ENCODE data around the gene RMND5A.

Gene RMND5A

DNA sequence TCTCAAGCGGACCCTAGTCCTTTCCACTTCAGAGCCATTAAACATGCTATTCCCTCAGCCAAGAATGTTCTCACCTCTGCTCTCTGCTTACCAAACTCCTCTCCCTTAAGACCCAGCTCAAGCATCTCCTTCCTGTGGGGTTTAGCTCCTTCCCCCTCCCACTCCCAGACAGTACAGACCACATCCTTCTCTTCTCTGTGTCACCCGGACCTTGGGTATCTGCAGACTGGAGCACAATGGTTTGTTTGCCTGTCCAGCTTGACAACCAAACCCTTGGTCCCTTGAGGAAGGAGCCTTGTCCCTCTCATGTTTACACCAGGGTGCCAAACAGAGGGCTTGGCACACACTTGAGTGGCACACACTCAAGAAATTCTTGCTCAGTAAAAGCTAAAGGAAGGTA, 74.8 kb downstream of the RMND5A start:
- DNase-seq = no peak

DNA sequence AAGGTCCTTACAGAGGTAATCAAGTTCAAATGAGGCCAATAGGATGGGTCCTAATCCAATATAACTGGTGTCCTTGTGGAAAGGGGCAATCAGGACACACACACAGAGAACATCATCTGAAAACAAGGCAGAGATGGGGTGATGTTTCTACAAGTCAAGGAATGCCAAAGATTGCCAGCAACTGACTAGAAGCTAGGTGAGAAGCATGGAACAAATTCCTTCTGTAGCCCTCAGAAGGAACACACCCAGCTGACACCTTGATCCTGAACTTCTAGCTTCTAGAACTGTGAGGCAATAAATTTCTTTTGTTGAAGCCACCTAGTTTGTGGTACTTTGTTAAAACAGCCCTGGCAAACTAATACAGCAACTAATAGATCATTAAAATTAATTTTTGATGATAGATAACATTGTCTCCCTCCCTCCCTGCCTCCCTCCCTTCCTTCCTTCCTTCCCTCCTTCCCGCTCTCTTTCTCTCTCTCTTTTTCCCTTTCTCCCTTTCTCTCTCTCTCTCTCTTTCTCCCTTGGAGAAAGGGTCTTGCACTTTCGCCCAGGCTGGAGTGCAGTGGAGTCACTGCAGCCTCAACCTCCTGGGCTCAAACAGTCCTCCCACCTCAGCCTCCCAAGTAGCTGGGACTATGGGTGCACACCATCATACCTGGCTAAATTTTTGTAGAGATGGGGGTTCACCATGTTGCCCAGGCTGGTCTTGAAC, 80.9 kb downstream of the RMND5A start:
- no peak for DNase-seq

DNA sequence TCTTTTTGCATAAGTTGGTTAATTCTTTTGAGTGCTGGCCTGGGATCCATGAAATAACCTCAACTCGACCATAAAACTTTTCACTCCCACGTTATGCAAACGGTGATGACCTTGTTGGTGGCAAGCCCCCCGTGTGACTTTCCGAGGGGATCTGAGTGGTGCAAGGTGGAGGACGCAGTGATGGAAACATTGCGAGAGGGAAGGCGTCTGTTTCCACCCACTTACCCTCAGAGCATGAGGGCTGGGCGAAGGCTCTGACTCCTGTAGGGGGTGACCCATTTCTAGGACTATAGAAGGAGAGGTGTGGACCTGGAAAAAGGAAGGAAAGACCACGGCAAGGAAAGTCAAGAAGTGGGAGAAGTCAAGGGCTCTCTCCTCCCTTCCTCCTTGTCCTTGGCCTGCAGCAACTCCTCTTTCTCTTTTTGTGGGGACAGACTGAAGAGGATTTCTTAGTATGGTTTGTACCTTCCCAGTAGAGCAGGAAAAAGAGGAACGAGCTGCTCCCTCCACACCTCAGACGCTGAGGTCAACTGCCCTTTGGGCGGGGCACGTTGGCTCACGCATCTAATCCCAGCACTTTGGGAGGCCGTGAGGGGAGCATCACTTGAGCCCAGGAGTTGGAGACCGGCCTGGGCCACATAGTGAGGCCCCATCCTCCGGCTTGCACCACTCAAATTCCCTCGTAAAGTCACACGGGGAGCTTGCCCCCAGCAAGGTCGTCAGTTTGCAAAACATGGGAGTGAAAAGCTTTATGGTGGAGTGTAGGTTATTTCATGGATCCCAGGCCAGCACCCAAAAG, 86.2 kb downstream of the RMND5A start:
- DNase-seq = no peak

DNA sequence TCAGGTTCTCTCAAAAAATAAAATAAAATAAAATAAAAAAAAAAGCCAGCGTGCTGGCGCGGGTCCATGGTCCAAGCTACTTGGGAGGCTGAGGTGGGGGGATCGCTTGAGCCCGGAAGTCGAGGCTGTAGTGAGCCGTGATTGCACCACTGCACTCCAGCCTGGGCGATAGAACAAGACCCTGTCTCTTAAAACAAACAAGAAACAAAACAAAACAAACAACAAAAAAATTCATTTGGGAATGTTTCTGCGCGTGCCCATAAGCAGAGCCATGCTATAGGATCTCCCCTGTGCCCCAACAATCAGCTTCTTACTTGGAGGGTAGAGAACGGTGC, 87.0 kb downstream of the RMND5A start:
- no peak for DNase-seq

DNA sequence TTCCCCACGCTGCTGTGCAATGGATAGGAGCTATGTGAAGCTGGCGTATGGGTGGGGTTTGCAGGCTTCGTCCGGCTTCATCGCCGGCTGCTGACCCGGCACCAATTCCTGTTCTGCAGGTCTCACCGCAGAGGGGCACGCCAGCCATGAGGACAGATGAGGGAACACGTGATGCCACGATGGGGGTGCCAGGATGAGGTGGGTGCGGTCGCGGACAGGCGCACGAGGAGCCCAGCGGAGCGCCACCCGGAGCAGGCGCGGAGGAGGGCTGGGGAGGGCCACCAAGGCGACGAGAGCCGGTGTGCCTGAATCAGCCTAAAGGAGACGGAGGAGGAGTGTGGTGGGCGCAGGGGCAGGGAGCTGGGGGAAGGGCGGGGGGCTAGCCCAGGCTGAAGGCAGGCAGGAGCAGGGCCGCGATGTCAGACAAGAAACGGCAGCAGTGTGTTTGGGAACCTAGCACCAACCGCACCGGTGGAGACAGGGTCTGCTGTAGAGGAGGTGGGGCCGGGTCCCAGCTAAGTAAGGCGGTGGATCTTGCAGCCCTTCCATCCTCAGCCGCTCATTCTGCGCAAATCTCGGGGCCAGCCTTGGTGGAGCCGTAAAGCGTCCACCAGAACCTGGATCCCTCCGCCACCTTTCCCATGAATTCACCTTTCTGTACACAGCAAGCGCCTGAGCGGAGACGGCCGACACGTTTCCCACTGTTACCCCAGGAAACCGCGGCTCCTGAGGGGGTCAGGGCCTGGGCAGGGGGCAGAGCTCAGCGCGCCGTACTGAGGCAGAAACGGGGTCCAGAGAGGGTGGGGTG, 87.6 kb downstream of the RMND5A start:
- peak; percentile 79 for DNase-seq

DNA sequence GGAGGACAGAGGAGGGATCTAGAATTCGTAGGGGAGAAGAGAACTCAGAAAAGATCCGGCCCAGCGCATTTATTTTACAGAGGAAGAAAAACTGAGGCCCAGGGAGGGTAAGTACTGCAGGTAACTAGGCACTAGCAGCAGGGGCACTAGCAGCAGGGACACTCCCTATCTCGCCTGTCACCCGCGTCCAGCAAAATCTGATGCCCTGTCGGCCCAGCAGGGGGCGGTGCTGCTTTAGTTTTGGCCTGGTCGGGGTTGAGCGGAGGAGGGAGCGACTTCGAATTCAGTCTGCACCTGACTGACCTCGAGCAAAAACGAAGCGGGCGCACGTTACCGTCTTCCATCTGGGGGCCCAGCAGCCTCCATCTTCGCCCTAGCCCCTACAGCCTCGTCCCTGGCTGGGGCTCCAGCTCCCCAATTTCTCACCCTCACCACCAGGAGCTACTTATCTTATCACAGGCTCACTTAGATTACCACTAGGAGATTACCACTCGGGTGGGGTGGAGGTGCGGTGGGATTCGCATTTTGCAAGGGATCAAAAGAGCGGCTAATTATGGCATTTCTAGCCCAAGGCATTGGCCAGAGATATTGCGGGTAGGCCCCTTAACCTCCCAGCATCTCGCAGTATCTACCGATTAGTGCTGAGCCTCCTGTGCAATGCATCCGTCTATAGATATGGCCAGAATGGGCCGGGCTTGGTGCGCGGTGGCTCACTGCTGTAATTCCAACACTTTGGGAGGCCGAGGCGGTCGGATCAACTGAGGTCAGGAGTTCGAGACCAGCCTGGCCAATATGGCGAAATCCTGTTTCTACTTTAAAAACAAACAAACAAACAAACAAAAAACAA, 88.4 kb downstream of the RMND5A start:
- peak; percentile 91 for DNase-seq

DNA sequence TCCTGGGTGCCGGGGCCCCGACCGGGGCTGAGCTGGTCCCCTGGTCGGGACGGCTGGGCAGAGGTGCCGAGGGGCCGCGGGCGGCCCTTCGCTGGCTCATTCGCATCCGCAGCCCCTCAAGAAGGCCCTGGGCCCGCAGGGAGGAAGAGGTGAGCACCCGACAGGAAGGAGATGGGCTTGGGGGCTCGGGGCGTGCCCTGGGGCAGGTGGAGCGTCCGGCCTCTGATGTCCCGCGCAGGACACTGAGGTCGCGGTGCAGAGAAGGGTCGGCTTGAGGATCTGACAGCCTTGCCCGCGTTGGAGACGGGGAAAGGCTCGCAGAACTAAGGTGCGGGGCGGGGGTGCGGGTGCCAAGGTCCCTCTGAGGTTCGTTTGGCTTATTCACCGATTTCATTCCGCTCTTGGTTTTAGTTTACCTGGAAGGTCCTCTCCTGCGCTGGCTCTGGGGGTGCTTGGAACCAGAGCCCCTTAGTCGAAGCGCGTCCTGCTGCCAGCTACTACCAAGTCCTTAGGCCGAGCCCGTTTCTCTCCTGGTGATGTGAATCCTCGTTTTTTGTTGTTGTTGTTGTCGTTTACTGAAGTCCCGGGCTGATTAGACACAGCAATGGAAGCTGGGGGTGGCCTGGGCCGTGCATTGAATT, 89.5 kb downstream of the RMND5A start:
- DNase-seq = no peak

DNA sequence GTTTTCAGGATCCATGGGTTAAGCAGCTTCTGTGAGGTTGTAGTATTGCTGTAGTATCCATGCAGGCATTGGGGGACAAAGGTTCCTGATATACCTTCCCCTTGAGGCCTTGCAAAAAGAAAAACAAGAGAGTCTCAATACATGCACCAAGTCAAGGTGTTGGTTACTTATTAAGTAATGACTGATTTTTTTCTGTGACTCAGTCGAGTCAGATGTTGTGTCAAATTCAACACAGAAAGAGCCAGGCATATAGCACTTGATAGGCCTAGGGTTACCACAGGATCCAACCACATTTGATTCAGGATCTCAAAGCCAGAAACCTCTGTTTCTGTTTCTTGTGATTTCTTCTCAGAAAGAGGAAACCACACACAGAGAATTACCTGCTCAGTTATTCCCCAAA, 95.5 kb downstream of the RMND5A start:
- no peak for DNase-seq

DNA sequence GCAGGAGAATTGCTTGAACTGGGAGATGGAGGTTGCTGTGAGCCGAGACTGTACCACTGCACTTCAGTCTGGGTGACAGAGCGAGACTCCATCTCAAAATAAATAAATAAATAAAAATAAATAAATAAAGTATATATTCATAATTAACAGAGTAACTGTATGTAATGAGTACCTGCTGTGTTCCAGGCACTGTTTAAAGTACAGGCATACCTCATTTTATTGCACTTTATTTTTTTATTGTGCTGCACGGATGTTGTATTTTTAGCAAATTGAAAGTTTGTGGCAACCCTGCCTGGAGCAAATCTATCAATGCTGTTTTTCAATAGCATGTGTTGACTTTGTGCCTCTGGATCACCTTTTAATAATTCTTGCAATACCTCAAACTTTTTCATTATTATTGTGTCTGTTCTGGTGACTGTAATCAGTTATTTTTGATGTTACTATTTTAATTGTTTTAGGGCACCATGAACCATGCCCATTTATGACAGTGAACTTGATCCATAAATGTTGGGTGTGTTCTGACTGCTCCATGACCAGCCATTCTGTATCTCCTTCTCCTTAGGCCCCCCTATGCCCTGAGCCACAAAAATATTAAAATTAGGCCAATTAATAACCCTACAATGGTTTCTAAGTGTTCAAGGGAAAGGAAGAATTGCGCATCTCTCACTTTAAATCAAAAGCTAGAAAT, 98.2 kb downstream of the RMND5A start:
- no peak for DNase-seq

DNA sequence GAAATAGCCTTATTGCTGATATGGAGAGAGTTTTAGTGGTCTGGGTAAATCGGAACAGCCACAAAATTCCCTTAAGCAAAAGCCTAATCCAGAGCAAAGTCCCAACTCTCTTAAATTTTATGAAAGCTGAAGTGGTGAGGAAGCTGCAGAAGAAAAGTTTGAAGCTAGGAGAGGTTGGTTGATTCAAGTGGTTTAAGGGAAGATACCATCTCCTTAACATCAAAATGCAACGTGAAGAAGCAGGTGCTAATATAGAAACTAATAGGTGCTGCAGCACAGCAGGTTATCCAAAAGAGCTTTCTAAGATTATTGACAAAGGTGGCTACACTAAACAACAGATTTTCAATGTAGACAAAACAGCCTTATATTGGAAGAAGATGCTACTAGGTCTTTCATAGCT, 98.9 kb downstream of the RMND5A start:
- no peak for DNase-seq

DNA sequence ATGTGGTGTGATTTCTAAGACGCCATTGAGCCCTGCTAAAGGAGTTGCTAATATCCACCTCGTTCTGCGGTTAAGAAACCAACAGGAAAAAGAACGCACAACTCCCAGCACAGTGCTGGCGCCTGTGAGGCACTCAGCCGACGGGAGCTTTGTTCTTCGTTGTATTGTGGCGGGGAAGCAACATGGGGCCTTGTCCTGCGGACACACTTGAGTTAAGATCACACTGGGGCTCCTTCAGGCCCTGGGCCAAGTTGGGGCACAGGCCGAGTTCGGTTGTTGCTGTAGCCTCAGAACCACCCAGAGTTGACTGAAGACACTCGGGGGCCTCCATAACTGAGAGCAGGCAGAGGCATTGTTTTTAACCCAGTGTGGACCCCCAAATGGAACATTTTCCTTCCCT, 101.2 kb downstream of the RMND5A start:
- no peak for DNase-seq

DNA sequence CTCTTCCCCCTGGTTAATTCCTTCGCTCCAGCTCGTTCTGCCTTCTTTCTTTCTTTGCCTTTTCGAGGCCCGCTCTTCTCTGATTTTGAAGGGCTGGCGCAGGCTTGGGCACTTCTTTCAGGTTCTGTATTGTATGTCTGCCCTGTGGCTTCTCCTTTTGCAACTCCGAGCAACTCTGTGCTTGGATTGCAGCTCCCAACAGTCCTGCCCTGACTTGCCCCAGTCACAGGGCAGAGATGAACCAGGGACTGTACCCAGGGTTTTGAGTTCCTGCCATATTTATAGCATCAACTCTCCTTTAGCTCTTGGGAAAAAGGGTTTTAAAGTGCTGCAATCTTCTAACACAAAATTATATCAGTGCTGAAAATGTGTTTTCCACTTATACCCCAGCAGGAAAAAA, 101.8 kb downstream of the RMND5A start:
- no peak for DNase-seq

DNA sequence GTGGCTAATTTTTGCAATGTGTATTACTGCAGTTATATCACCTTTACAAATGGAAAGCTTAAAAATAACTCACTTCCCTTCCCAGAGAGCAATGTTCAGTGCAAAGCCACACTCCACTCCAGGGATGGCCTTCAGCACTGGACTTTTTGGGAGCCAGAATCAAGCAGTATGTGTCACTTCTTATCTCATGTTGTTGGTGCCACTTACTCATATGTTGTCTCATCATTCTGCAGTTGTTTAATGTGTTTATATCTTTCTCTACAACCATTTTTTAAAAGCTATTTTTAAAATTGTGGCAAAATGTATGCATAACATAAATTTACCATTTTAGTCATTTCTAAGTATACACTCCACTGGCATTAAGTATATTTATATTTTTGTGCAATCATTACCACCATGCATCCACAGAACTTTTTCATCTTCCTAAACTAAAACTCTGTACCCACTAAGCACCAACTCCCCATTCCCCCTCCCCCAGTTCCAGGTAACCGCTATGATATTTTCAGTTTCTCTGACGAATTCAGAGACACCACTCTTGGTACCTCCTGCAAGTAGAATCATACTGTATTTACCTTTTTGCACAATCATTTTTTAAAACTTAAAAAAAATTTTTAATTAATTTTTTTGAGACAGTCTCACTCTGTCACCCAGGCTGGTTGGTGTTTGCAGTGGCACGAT, 102.7 kb downstream of the RMND5A start:
- DNase-seq = no peak

DNA sequence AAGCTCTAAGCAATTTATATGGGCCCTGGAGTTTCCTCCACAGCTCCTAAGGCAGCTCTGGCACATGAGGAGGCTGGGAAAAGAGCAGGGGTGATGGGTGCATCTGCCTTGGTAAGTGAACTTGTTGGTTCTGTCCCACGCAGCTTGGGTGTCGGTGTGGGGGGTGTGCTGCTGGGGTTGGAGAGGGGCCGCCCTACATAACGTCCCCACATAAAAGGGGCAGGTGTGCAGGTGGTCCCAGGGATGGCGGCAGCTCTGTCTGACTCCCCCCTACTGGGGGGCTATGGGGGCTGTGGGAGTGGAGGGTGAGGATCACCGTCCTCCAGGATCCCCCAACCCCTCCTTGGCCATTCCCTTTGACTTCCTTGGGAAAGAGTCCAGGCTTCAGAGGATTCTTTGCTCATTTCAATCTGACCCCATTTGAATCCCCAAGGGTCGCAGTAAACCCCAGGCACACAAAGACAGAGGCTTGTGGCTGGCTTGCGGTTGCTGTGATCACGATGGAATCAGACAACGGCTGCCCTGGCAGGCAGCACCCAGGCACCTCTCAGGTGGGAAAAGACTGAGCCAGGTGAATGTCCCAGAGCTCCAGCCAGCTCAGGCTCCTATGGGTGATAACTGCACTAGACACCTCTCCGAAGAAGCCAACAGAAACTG, 105.1 kb downstream of the RMND5A start:
- no peak for DNase-seq

DNA sequence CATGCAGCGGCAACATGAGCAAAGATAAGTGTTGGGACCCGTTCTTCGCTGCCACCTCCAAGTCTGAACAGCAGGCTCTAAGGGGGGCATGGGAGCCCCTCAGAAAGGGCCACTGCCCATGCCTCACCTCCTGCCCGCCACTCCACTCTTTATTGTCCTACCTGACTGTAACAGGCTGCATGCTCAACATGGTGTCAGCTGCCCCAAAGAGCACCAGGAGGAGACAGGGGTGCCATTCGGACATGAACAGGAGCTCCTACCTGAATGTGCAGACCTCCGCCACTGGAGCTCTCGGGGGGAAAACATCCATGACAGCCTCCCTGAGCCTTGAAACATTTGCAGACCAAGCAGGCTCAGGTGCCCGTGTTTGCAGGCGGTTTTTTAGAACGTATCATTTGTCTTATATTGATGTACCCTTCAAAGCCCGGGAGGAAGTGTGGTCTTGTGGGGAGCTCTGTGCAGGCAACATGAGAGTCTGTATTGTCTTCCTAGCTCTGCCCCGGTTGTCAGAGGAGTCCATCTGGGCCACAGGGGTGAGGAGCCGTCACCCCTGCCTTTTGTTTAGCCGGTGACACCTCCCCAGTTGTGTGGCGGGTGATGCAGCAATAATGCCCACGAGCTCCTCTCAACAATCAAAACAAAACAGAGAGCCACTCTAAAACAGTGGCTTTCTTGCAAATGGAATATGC, 105.7 kb downstream of the RMND5A start:
- no peak for DNase-seq

DNA sequence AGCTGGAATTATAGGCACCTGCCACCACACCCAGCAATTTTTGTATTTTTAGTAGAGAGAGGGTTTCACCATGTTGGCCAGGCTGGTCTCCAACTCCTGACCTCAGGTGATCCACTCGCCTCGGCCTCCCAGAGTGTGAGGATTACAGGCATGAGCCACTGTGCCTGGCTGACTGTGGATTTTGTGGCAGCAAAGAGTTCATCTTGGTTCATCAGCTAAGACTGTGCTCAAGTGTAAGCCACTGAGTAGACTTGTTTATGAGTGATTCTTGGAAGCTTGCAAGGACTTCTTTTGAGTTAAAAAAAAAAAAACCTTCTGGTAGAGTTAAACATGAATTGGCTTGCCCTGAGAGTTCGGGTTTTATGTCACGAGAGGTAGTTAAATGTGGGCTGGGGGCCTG, 106.9 kb downstream of the RMND5A start:
- DNase-seq = no peak

Data from NCI-H345 (cell line).